Measurements from ENCODE around the gene CA4.
"Not testable (repeated sequence)": the region's sequence is repeated elsewhere in the genome, so short reads cannot be mapped to it uniquely, and the experiment has no call there.

DNA sequence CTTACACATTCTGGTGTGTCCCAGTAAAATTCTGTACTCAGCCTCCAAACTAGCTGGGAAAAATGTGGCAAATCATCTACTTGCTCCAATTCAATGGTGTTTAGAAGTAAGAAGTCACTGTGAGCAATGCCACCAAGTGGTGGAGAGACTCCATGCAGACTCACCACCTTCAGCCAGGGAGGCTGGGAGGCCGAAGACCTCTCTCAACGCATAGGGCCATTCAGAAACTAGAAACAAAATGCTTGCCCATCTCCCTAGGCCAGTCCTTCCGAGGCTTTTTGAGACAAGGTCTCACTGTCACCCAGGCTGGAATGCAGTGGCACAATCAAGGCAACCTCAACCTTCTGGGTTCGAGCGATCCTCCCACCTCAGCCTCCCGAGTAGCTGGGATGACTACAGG, 25.0 kb downstream of the CA4 start:
- TF ChIP-seq KDM5A (IDR thresholded peaks at IDR 0.05; ENCODE audit: low read length); SIN3A (conservative IDR thresholded peaks at IDR 0.05 in 1 of 2, IDR thresholded peaks at IDR 0.05 in 1 of 2; ENCODE audit: low read depth in 1 of 2, low read length in 2 of 2); NRF1 (IDR thresholded peaks at IDR 0.05; ENCODE audit: low read depth, low read length); TAF1 (IDR thresholded peaks at IDR 0.05; ENCODE audit: low read depth, low read length); CHD2 (IDR thresholded peaks at IDR 0.05; ENCODE audit: low read length); POLR2AphosphoS5 (IDR thresholded peaks at IDR 0.05; ENCODE audit: low read depth, low read length): not testable (repeated sequence)
- TF ChIP-seq, protein P1, sequence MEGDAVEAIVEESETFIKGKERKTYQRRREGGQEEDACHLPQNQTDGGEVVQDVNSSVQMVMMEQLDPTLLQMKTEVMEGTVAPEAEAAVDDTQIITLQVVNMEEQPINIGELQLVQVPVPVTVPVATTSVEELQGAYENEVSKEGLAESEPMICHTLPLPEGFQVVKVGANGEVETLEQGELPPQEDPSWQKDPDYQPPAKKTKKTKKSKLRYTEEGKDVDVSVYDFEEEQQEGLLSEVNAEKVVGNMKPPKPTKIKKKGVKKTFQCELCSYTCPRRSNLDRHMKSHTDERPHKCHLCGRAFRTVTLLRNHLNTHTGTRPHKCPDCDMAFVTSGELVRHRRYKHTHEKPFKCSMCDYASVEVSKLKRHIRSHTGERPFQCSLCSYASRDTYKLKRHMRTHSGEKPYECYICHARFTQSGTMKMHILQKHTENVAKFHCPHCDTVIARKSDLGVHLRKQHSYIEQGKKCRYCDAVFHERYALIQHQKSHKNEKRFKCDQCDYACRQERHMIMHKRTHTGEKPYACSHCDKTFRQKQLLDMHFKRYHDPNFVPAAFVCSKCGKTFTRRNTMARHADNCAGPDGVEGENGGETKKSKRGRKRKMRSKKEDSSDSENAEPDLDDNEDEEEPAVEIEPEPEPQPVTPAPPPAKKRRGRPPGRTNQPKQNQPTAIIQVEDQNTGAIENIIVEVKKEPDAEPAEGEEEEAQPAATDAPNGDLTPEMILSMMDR (IDR thresholded peaks at IDR 0.05; ENCODE audit: control extremely low read depth in 1 of 3, insufficient read depth in 1 of 3, low read depth in 1 of 3, low read length in 3 of 3) = peak; percentile 33 to 48 (median 44)
- TF ChIP-seq, protein P2, sequence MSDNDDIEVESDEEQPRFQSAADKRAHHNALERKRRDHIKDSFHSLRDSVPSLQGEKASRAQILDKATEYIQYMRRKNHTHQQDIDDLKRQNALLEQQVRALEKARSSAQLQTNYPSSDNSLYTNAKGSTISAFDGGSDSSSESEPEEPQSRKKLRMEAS (IDR thresholded peaks at IDR 0.05) = not testable (repeated sequence)
